K562 (cell line): ENCODE data around the gene DPH7. TPM values are rescaled to one million over a fixed set of nuclear protein-coding genes. Genes with fewer than 3 reads are reported as not detected.
A peak's percentile ranks its signal among the peaks of the same experiment; 100 is the strongest.

Experiments used
- ARHGAP35 ChIP-seq: fragments of 450-650 bp; IDR thresholded peaks from 2 replicates; pipeline ENCODE4 v1.6.1; 2018; ENCODE audit not compliant: partially characterized antibody
- ARID2 ChIP-seq: fragments of 450-650 bp; IDR thresholded peaks from 2 replicates; pipeline ENCODE4 v1.6.1; 2017; ENCODE audit warnings: antibody characterized with exemption, mild to moderate bottlenecking
- ATF3 ChIP-seq, 2 experiments: fragments of 450-650 bp in 1 of 2; sonication (generic) in 1 of 2; formaldehyde crosslinking in 1 of 2; IDR thresholded peaks in 1 of 2; conservative IDR thresholded peaks in 1 of 2; 2 replicates each; pipeline versions ENCODE4 v1.6.1 to v1.8.1; 2016 to 2023; ENCODE audit warnings: mild to moderate bottlenecking in 2 of 2, moderate library complexity in 2 of 2, inconsistent platforms in 1 of 2, missing genetic modification reagents in 1 of 2
- BRD9 ChIP-seq: fragments of 450-650 bp; IDR thresholded peaks from 2 replicates; pipeline ENCODE4 v1.6.1; 2018; ENCODE audit warnings: low read depth; ENCODE audit not compliant: partially characterized antibody
- CHCHD3 ChIP-seq: fragments of 250-450 bp; sonication (Bioruptor Pico); IDR thresholded peaks from 2 replicates; pipeline ENCODE4 v2.1.2; 2022; ENCODE audit warnings: mild to moderate bottlenecking
- CSDE1 ChIP-seq, 2 experiments: fragments of 450-650 bp; IDR thresholded peaks; 2 replicates each; pipeline ENCODE4 v1.6.1; 2016; ENCODE audit warnings: mild to moderate bottlenecking in 1 of 2
- CTBP1 ChIP-seq: fragments of 450-650 bp; IDR thresholded peaks from 2 replicates; pipeline ENCODE4 v1.6.1; 2016; ENCODE audit warnings: borderline replicate concordance
- DDX20 ChIP-seq: fragments of 450-650 bp; IDR thresholded peaks from 2 replicates; pipeline ENCODE4 v1.6.1; 2016; ENCODE audit warnings: missing genetic modification characterization, low read depth, mild to moderate bottlenecking, missing compliant biosample characterization, moderate library complexity
- FIP1L1 ChIP-seq: fragments of 200-400 bp; formaldehyde crosslinking; IDR thresholded peaks from 2 replicates; pipeline ENCODE4 v1.6.1; 2018; ENCODE audit warnings: mild to moderate bottlenecking, low read depth, low read length; ENCODE audit not compliant: poor library complexity, severe bottlenecking
- HDAC3 ChIP-seq: fragments of 450-650 bp; IDR thresholded peaks from 2 replicates; pipeline ENCODE4 v1.6.1; 2018; ENCODE audit warnings: borderline replicate concordance, mild to moderate bottlenecking, moderate library complexity; ENCODE audit not compliant: partially characterized antibody
- KLF6 ChIP-seq: fragments of 250-450 bp; sonication (Bioruptor Pico); IDR thresholded peaks from 2 replicates; pipeline ENCODE4 v1.4.0; 2020; ENCODE audit warnings: mild to moderate bottlenecking, moderate library complexity, borderline replicate concordance
- MYC ChIP-seq, 2 experiments: fragments of 250-450 bp in 1 of 2; sonication (Bioruptor Pico) in 1 of 2; IDR thresholded peaks; 2 replicates each; pipeline versions ENCODE4 v1.5.1 to v1.6.1; 2012 to 2021; ENCODE audit warnings: low read depth in 2 of 2, borderline replicate concordance in 1 of 2, improper control_type of control experiment in 1 of 2, low read length in 1 of 2, mild to moderate bottlenecking in 1 of 2, moderate library complexity in 1 of 2
- NFIX ChIP-seq: fragments of 250-450 bp; sonication (Bioruptor Pico); IDR thresholded peaks from 2 replicates; pipeline ENCODE4 v1.4.0; 2020; ENCODE audit warnings: low read depth, mild to moderate bottlenecking, moderate library complexity
- PKNOX1 ChIP-seq: fragments of 450-650 bp; IDR thresholded peaks from 2 replicates; pipeline ENCODE4 v1.6.1; 2016
- RAD21 ChIP-seq, 2 experiments: fragments of 250-450 bp in 1 of 2; fragments of 450-650 bp in 1 of 2; sonication (Bioruptor Pico) in 1 of 2; formaldehyde crosslinking in 1 of 2; IDR thresholded peaks in 1 of 2; conservative IDR thresholded peaks in 1 of 2; 2 replicates each; pipeline versions ENCODE4 v1.4.0 to v1.8.0; 2020 to 2022; ENCODE audit warnings: mild to moderate bottlenecking in 2 of 2, moderate library complexity in 1 of 2
- RBBP5 ChIP-seq: fragments of 200-600 bp; sonication (generic); IDR thresholded peaks from 2 replicates; pipeline ENCODE4 v1.6.1; 2012; ENCODE audit warnings: borderline replicate concordance, mild to moderate bottlenecking, low read length, control low read depth, inconsistent platforms; ENCODE audit not compliant: insufficient read depth, poor library complexity, severe bottlenecking
- RBM17 ChIP-seq: fragments of 200-400 bp; formaldehyde crosslinking; IDR thresholded peaks from 2 replicates; pipeline ENCODE4 v1.6.1; 2017; ENCODE audit warnings: low read depth, mild to moderate bottlenecking, low read length, borderline replicate concordance
- RNF2 ChIP-seq: sonication (generic); IDR thresholded peaks from 2 replicates; pipeline ENCODE4 v1.6.1; 2016
- SETDB1 ChIP-seq: IDR thresholded peaks from one replicate; pipeline ENCODE4 v1.6.1; 2012; ENCODE audit warnings: low read length, control low read depth, inconsistent platforms
- SMARCA5 ChIP-seq: fragments of 450-650 bp; IDR thresholded peaks from 2 replicates; pipeline ENCODE4 v1.6.1; 2016
- SP1 ChIP-seq: sonication (generic); formaldehyde crosslinking; IDR thresholded peaks from 2 replicates; pipeline ENCODE4 v1.8.1; 2022; ENCODE audit warnings: mild to moderate bottlenecking, missing genetic modification reagents
- TARDBP ChIP-seq: fragments of 450-650 bp; IDR thresholded peaks from 2 replicates; pipeline ENCODE4 v1.6.1; 2016
- TFE3 ChIP-seq: fragments of 450-650 bp; formaldehyde crosslinking; IDR thresholded peaks from 2 replicates; pipeline ENCODE4 v1.4.0; 2020; ENCODE audit warnings: mild to moderate bottlenecking, mixed read lengths
- ZNF165 ChIP-seq: fragments of 250-450 bp; sonication (Bioruptor Pico); IDR thresholded peaks from 2 replicates; pipeline ENCODE4 v1.4.0; 2020; ENCODE audit warnings: borderline replicate concordance
- ZNF217 ChIP-seq: sonication (generic); formaldehyde crosslinking; IDR thresholded peaks from 2 replicates; pipeline ENCODE4 v1.8.0; 2022; ENCODE audit warnings: mild to moderate bottlenecking, missing genetic modification reagents
- ZNF668 ChIP-seq: fragments of 250-450 bp; sonication (Bioruptor Pico); IDR thresholded peaks from 2 replicates; pipeline ENCODE4 v1.8.0; 2022; ENCODE audit warnings: mild to moderate bottlenecking, inconsistent platforms
- polyA plus RNA-seq, 8 experiments: library from polyadenylated mRNA; depleted of rRNA in 4 of 8; stranded (reverse) in 5 of 8; unstranded in 3 of 8; fragments of >200 nt; fragmentation: Nextera tagmentation in 2 of 8; fragmentation: Illumina TruSeq in 1 of 8; extraction: Ambion mirVana in 2 of 8; extraction: Trizol in 1 of 8; gene quantifications; 2 replicates each; pipeline versions ENCODE4 v1.2.1 to v1.2.3, GENCODE V29; 2011 to 2014; ENCODE audit warnings: inconsistent platforms in 1 of 8, missing spikeins in 1 of 8
- total RNA-seq, 7 experiments: library from RNA; depleted of rRNA in 6 of 7; stranded (reverse); fragments of >200 nt in 6 of 7; fragmentation: Illumina TruSeq in 2 of 7; extraction: Trizol in 2 of 7; gene quantifications; 2 replicates each; pipeline versions ENCODE4 v1.2.1 to v1.2.3, GENCODE V29; 2011 to 2021; ENCODE audit warnings: low replicate concordance in 1 of 7

The DPH7 gene
- total and polyA plus RNA-seq, 9 of the 15 experiments (the other 6 are each of a cell fraction or from before 2014, with no cell fraction given), result 13.9 to 68.6 (median 41.3) TPM

- TF ChIP-seq TFE3 (CRISPR knock-in tag) (no peak), NFIX (CRISPR knock-in tag) (no peak), FIP1L1 (no peak), ARHGAP35 (no peak), RBM17 (no peak), CHCHD3 (CRISPR knock-in tag) (no peak), CSDE1 (IDR thresholded peaks at IDR 0.05) (no peak), SETDB1 (no peak), RNF2 (0 out of 2 replicates have a peak, but pooled peaks have one; percentile 6), MYC (IDR thresholded peaks at IDR 0.05; ENCODE audit: low read depth, low read length) (peak; percentile 71; the same call in 1 of the 2 replicates), MYC (CRISPR knock-in tag; IDR thresholded peaks at IDR 0.05; ENCODE audit: borderline replicate concordance, low read depth) (no peak), TARDBP (no peak), ZNF217 (no peak), HDAC3 (no peak), KLF6 (CRISPR knock-in tag) (no peak), ATF3 (IDR thresholded peaks at IDR 0.05) (no peak), ATF3 (CRISPR knock-in tag; conservative IDR thresholded peaks at IDR 0.05) (no peak), RBBP5 (no peak), CTBP1 (peak; percentile 61), SMARCA5 (no peak), ARID2 (no peak), SP1 (peak; percentile 74), BRD9 (no peak), RAD21 (CRISPR knock-in tag; conservative IDR thresholded peaks at IDR 0.05 in 1 of 2, IDR thresholded peaks at IDR 0.05 in 1 of 2) (peak; percentile 49 to 58), ZNF165 (no peak), DDX20 (tag) (no peak), ZNF668 (CRISPR knock-in tag) (no peak), PKNOX1 (peak; percentile 80)
Measured at GRCh38 chr9:137551264-137552021, 27.3 kb downstream of the DPH7 start, which contains the start of gene MRPL41 (continued).
